Measurements from ENCODE around the gene NAGLU. TPM values are rescaled to one million over a fixed set of nuclear protein-coding genes. Genes with fewer than 3 reads are reported as not detected.

The NAGLU gene
- total RNA-seq, 3 donors from 2014 or later = 42.9 to 101 (median 48.4) TPM

GRCh38 chr17:42584880-42585279 lies 48.8 kb downstream of the NAGLU start:
- intact Hi-C loops (cut with DNase I; ENCODE audit: low total_unique reads) = no loop called here

GRCh38 chr17:42585353-42585752 lies 49.3 kb downstream of the NAGLU start:
- H3K36me3 ChIP-seq = peaks cover 12% of the 10 kb centered on the region

More at GRCh38 chr17:42584880-42585279, 48.8 kb downstream of the NAGLU start:
- Histone ChIP-seq H3K4me1 (no peaks in the 10 kb centered on the region), H3K27me3 (no peaks in the 10 kb centered on the region), H3K9me3 (no peaks in the 10 kb centered on the region), H3K27ac (no peak overlapping the region), H3K4me3 (no peak overlapping the region), H3K36me3 (peaks cover 12% of the 10 kb centered on the region)
- TF ChIP-seq CTCF (IDR thresholded peaks at IDR 0.05) = no peak
- no peak for TF ChIP-seq POLR2A (IDR thresholded peaks at IDR 0.05)
- no peak for TF ChIP-seq POLR2AphosphoS5 (IDR thresholded peaks at IDR 0.05)
- DNase-seq (ENCODE audit: low spot score in 2 of 2) = peak in 1 of 2 donors; percentile 27

GRCh38 chr17:42586514-42587230 lies 50.6 kb downstream of the NAGLU start:
- no peak overlapping the region for H3K4me3 ChIP-seq
- peaks cover 12% of the 10 kb centered on the region for H3K36me3 ChIP-seq
- peak in 1 of 2 donors; percentile 37 for DNase-seq (ENCODE audit: low spot score in 2 of 2)
- no peak for TF ChIP-seq CTCF (IDR thresholded peaks at IDR 0.05)
- TF ChIP-seq POLR2A (IDR thresholded peaks at IDR 0.05) = no peak
- TF ChIP-seq POLR2AphosphoS5 (IDR thresholded peaks at IDR 0.05) = no peak
- no peaks in the 10 kb centered on the region for H3K9me3 ChIP-seq
- H3K4me1 ChIP-seq = no peaks in the 10 kb centered on the region
- H3K27me3 ChIP-seq = no peaks in the 10 kb centered on the region
- H3K27ac ChIP-seq = peak overlapping the region in 1 of 2 donors; percentile 2
- intact Hi-C loops (cut with DNase I; ENCODE audit: low total_unique reads) = no loop called here

More at GRCh38 chr17:42585353-42585752, 49.3 kb downstream of the NAGLU start:
- H3K4me3 ChIP-seq = no peak overlapping the region
- no peak for TF ChIP-seq POLR2A (IDR thresholded peaks at IDR 0.05)
- TF ChIP-seq POLR2AphosphoS5 (IDR thresholded peaks at IDR 0.05) = no peak
- TF ChIP-seq CTCF (IDR thresholded peaks at IDR 0.05) = no peak
- no peaks in the 10 kb centered on the region for H3K4me1 ChIP-seq
- peak in 1 of 2 donors; percentile 2 for DNase-seq (ENCODE audit: low spot score in 2 of 2)
- no peaks in the 10 kb centered on the region for H3K9me3 ChIP-seq
- no peak overlapping the region for H3K27ac ChIP-seq
- intact Hi-C loops (cut with DNase I; ENCODE audit: low total_unique reads) = no loop called here
- no peaks in the 10 kb centered on the region for H3K27me3 ChIP-seq

GRCh38 chr17:42590886-42591285 lies 54.8 kb downstream of the NAGLU start:
- Histone ChIP-seq H3K4me3 (no peak overlapping the region), H3K36me3 (peaks cover 4% of the 10 kb centered on the region), H3K9me3 (no peaks in the 10 kb centered on the region), H3K4me1 (no peaks in the 10 kb centered on the region), H3K27ac (no peak overlapping the region), H3K27me3 (no peaks in the 10 kb centered on the region)
- intact Hi-C loops (cut with DNase I; ENCODE audit: low total_unique reads) = no loop called here
- no peak for DNase-seq (ENCODE audit: low spot score in 2 of 2)
- no peak for TF ChIP-seq CTCF (IDR thresholded peaks at IDR 0.05)
- TF ChIP-seq POLR2AphosphoS5 (IDR thresholded peaks at IDR 0.05) = no peak
- TF ChIP-seq POLR2A (IDR thresholded peaks at IDR 0.05) = no peak

GRCh38 chr17:42591411-42591810 lies 55.4 kb downstream of the NAGLU start:
- H3K36me3 ChIP-seq = peaks cover 1% of the 10 kb centered on the region
- intact Hi-C loops (cut with DNase I; ENCODE audit: low total_unique reads) = no loop called here
- H3K4me3 ChIP-seq = no peak overlapping the region
- no peaks in the 10 kb centered on the region for H3K9me3 ChIP-seq
- H3K4me1 ChIP-seq = no peaks in the 10 kb centered on the region
- no peak overlapping the region for H3K27ac ChIP-seq
- DNase-seq (ENCODE audit: low spot score in 2 of 2) = peak in 1 of 2 donors; percentile 14
- no peak for TF ChIP-seq CTCF (IDR thresholded peaks at IDR 0.05)
- TF ChIP-seq POLR2AphosphoS5 (IDR thresholded peaks at IDR 0.05) = no peak
- no peak for TF ChIP-seq POLR2A (IDR thresholded peaks at IDR 0.05)
- no peaks in the 10 kb centered on the region for H3K27me3 ChIP-seq
